OCI-LY1 (cell line): ENCODE measurements around the gene EPS8L2.
"Not testable (repeated sequence)": the region's sequence is repeated elsewhere in the genome, so short reads cannot be mapped to it uniquely, and the experiment has no call there.

Experiments used
- H2AFZ ChIP-seq: fragments of 200-600 bp; sonication (generic), shearing (Covaris generic); 2 replicates; pipeline ENCODE4 v1.6.0; 2014; ENCODE audit warnings: antibody characterized with exemption, mild to moderate bottlenecking, low read length
- H3F3A ChIP-seq: fragments of 200-600 bp; sonication (generic), shearing (Covaris generic); 2 replicates; pipeline ENCODE4 v1.6.0; 2014; ENCODE audit warnings: mild to moderate bottlenecking, antibody characterized with exemption, low read length, moderate library complexity; ENCODE audit not compliant: insufficient read depth
- H3K27ac ChIP-seq: fragments of 200-600 bp; sonication (generic); 2 replicates; pipeline ENCODE4 v1.5.1; 2014; ENCODE audit warnings: low read length, mixed run types, mild to moderate bottlenecking, low read depth; ENCODE audit not compliant: poor library complexity, severe bottlenecking
- H3K27me3 ChIP-seq: fragments of 200-600 bp; sonication (generic); 2 replicates; pipeline ENCODE4 v1.6.0; 2014; ENCODE audit warnings: antibody characterized with exemption, mild to moderate bottlenecking, low read length, moderate library complexity; ENCODE audit not compliant: insufficient read depth
- H3K36me3 ChIP-seq: fragments of 200-600 bp; sonication (generic); 2 replicates; pipeline ENCODE4 v1.6.1; 2014; ENCODE audit warnings: mild to moderate bottlenecking, antibody characterized with exemption, low read length, moderate library complexity, mixed read lengths; ENCODE audit not compliant: insufficient read depth
- H3K4me1 ChIP-seq: fragments of 200-600 bp; sonication (generic); 2 replicates; pipeline ENCODE4 v1.5.1; 2014; ENCODE audit warnings: mild to moderate bottlenecking, low read length, moderate library complexity; ENCODE audit not compliant: insufficient read depth, severe bottlenecking
- H3K4me2 ChIP-seq: fragments of 200-600 bp; sonication (generic), shearing (Covaris generic); 2 replicates; pipeline ENCODE4 v1.6.1; 2014; ENCODE audit warnings: low read length
- H3K4me3 ChIP-seq: fragments of 200-600 bp; sonication (generic); 2 replicates; pipeline ENCODE4 v1.5.1; 2014; ENCODE audit warnings: low read length, low read depth, mild to moderate bottlenecking, mixed read lengths; ENCODE audit not compliant: poor library complexity, severe bottlenecking
- H3K79me2 ChIP-seq: fragments of 200-600 bp; shearing (Covaris generic); 2 replicates; pipeline ENCODE4 v1.6.1; 2016; ENCODE audit warnings: mixed run types, low read length, mixed read lengths; ENCODE audit not compliant: insufficient read depth
- H3K9ac ChIP-seq: fragments of 200-600 bp; sonication (generic), shearing (Covaris generic); 2 replicates; pipeline ENCODE4 v1.6.1; 2014; ENCODE audit warnings: mild to moderate bottlenecking, low read length, mixed read lengths
- H3K9me2 ChIP-seq: fragments of 200-600 bp; sonication (generic), shearing (Covaris generic); 2 replicates; pipeline ENCODE4 v1.6.1; 2014; ENCODE audit warnings: low read depth, mild to moderate bottlenecking, low read length, mixed read lengths
- H3K9me3 ChIP-seq: fragments of 200-600 bp; shearing (Covaris generic); 2 replicates; pipeline ENCODE4 v1.6.1; 2014; ENCODE audit warnings: low read length, mixed read lengths
- H4K20me1 ChIP-seq: fragments of 200-600 bp; sonication (generic), shearing (Covaris generic); 2 replicates; pipeline ENCODE4 v1.6.0; 2016; ENCODE audit warnings: mild to moderate bottlenecking, low read length; ENCODE audit not compliant: insufficient read depth
- CTCF ChIP-seq: fragments of 200-600 bp; sonication (generic), shearing (Covaris generic); IDR thresholded peaks from 2 replicates; pipeline ENCODE4 v1.5.1; 2017; ENCODE audit warnings: mild to moderate bottlenecking, antibody characterized with exemption, low read length, moderate library complexity, mixed read lengths
- EZH2 ChIP-seq: fragments of 200-600 bp; sonication (generic), shearing (Covaris generic); IDR thresholded peaks from 2 replicates; pipeline ENCODE4 v1.8.0; 2017; ENCODE audit warnings: borderline replicate concordance, mixed run types, mild to moderate bottlenecking, antibody characterized with exemption, low read length, moderate library complexity, mixed read lengths

Gene EPS8L2

GRCh38 chr11:737366-737765, 31.3 kb downstream of the EPS8L2 start:
- Histone ChIP-seq H3K27ac (no peak overlapping the region), H3K4me1 (no peaks in the 10 kb centered on the region), H3K9me3 (no peaks in the 10 kb centered on the region), H3K27me3 (peaks cover 10% of the 10 kb centered on the region; the same call in 1 of the 2 replicates), H3F3A (no peaks in the 10 kb centered on the region), H4K20me1 (no peaks in the 10 kb centered on the region), H2AFZ (no peak overlapping the region), H3K9ac (no peak overlapping the region), H3K9me2 (no peaks in the 10 kb centered on the region), H3K4me2 (no peak overlapping the region), H3K4me3 (no peak overlapping the region), H3K79me2 (no peaks in the 10 kb centered on the region), H3K36me3 (no peaks in the 10 kb centered on the region)
- TF ChIP-seq CTCF (no peak), EZH2 (no peak)

- not testable (repeated sequence) for H2AFZ ChIP-seq, H3K4me2 ChIP-seq, H3K9ac ChIP-seq, H3K9me3 ChIP-seq, H4K20me1 ChIP-seq, H3K36me3 ChIP-seq, H3K79me2 ChIP-seq, H3K27ac ChIP-seq, H3K27me3 ChIP-seq, H3K9me2 ChIP-seq, H3K4me1 ChIP-seq, H3K4me3 ChIP-seq, H3F3A ChIP-seq
Measured at GRCh38 chr11:737899-738298, 31.9 kb downstream of the EPS8L2 start.

GRCh38 chr11:742156-742546, 36.1 kb downstream of the EPS8L2 start:
- Histone ChIP-seq H4K20me1 (no peaks in the 10 kb centered on the region), H3K36me3 (no peaks in the 10 kb centered on the region), H2AFZ (no peak overlapping the region), H3K27ac (no peak overlapping the region), H3K9ac (no peak overlapping the region), H3K4me3 (no peak overlapping the region), H3F3A (0 out of 2 replicates have a peak, but pooled peaks cover 5% of the 10 kb centered on the region), H3K4me1 (peaks cover 7% of the 10 kb centered on the region), H3K27me3 (peaks cover 12% of the 10 kb centered on the region; the same call in 1 of the 2 replicates), H3K4me2 (no peak overlapping the region), H3K79me2 (no peaks in the 10 kb centered on the region), H3K9me3 (no peaks in the 10 kb centered on the region), H3K9me2 (no peaks in the 10 kb centered on the region)
- TF ChIP-seq EZH2 (no peak), CTCF (no peak)

GRCh38 chr11:742571-743201, 36.7 kb downstream of the EPS8L2 start:
- Histone ChIP-seq H3K4me1 (peaks cover 7% of the 10 kb centered on the region), H3K27me3 (peaks cover 7% of the 10 kb centered on the region; the same call in 1 of the 2 replicates), H3K4me2 (no peak overlapping the region), H4K20me1 (no peaks in the 10 kb centered on the region), H2AFZ (no peak overlapping the region), H3K9ac (no peak overlapping the region), H3K27ac (no peak overlapping the region), H3K79me2 (peaks cover under 1% of the 10 kb centered on the region; the same call in 1 of the 2 replicates), H3K9me2 (no peaks in the 10 kb centered on the region), H3F3A (0 out of 2 replicates have a peak, but pooled peaks cover 5% of the 10 kb centered on the region), H3K9me3 (no peaks in the 10 kb centered on the region), H3K36me3 (no peaks in the 10 kb centered on the region), H3K4me3 (no peak overlapping the region)
- TF ChIP-seq CTCF: no peak
- TF ChIP-seq EZH2: no peak
